GM18505 (cell line): ENCODE results near the gene ADAMTSL1.

ENCODE experiments used
- ATAC-seq: cut with Tn5 transposase; IDR thresholded peaks from one replicate; pipeline ENCODE4 v1.9.1; 2021; ENCODE audit not compliant: unreplicated experiment
- POLR2A ChIP-seq: IDR thresholded peaks from 4 replicates; pipeline ENCODE4 v1.6.1; 2011; ENCODE audit warnings: borderline replicate concordance; ENCODE audit not compliant: insufficient read depth, insufficient read length; ENCODE audit errors: extremely low read depth

The ADAMTSL1 gene

GRCh38 chr9:18580151-18580550, 106.2 kb downstream of the ADAMTSL1 start:
- ATAC-seq = no peak
- no peak for TF ChIP-seq POLR2A

DNA sequence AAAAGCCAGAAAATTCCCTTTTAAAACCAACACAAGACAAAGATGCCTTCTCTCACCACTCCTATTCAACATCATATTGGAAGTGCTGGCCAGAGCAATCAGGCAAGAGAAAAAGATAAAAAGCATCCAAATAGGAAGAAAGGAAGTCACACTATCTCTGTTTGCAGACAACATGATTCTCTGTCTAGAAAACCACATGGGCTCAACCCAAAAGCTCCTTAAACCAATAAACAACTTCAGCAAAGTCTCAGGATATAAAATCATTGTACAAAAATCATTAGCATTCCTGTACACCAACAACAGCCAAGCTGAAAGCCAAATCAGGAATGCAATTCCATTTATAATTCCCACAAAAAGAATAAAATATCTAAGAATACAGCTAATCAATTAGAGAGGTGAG, 112.0 kb downstream of the ADAMTSL1 start:
- no peak for ATAC-seq
- TF ChIP-seq POLR2A = no peak

DNA sequence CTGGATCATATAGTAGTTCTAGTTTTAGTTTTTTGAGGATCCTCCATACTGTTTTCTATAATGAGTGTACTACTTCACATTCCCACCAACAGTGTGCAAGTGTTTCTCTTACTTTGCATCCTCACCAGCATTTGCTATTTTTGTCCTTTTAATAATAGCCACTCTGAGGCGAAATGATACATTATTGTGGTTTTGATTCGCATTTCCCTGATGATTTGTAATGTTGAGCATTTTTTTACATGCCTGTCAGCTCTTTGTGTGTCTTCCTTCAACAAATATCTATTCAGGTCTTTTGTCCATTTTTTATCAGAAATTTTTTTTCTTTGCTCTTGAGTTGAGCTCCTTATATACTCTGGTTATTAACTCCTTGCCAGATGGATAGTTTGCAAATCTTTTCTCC, 114.0 kb downstream of the ADAMTSL1 start:
- TF ChIP-seq POLR2A = no peak
- no peak for ATAC-seq

DNA sequence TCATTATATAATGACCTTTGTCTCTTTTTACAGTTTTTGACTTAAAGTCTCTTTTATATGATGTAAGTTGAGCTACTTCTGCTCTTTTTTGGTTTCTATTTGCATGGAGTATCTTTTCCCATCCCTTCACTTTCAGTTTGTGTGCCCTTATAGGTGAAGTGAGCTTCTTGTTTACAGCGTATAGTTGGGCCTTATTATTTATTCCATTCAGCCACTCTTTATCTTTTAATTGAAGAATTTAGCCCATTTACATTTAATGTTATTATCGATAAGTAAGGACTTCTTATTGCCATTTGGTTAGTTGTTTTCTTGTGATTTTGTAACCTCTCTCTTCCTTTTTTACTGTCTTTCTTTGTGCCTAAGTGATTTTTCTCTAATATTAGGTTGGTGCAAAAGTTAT, 117.3 kb downstream of the ADAMTSL1 start:
- ATAC-seq = no peak

DNA sequence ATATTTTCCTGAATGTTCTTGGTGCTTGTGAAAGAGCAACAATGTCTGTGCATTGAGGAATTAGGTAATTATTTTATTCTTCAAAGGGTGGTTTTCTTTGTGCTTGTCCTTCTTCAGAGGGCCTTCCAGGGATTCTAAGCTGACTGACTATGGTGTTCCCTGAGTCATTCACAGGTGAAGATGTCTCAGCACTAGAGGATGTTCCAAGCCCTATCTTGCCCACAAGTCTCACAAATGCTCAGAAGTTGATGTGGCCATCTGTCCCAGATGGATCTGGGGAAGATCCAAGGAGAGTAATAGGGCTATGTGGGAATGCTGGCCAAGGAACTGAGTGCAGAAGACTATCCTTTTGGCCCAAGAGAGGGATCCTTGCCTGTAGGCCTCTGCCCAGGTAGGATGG, 120.9 kb downstream of the ADAMTSL1 start:
- TF ChIP-seq POLR2A = no peak
- no peak for ATAC-seq

More for the DNA sequence above, 117.3 kb downstream of the ADAMTSL1 start:
- no peak for TF ChIP-seq POLR2A

- TF ChIP-seq POLR2A = no peak
- ATAC-seq = no peak
Observed at GRCh38 chr9:18595597-18595996, 121.6 kb downstream of the ADAMTSL1 start.

- ATAC-seq = no peak
- TF ChIP-seq POLR2A = no peak
Observed at GRCh38 chr9:18596920-18597319, 123.0 kb downstream of the ADAMTSL1 start.

DNA sequence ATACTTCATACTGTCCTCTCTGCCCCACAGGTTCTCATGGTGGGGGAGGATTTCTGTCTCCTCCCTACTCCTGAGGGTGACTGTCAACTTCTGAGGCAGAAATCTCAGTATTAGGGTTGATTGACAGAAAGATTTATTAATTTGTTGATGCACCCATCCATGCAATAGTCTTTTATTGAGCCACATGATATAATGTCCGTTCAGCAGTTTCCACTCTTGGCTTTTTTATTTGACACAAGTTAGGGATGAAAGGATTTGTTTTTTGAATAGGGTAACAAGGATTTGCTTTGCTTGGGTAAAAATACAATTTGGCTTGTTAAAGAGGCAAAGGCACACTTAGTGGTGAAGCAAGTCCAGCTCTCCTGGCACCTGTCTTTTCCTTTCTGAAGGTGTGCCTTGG, 125.0 kb downstream of the ADAMTSL1 start:
- ATAC-seq = no peak
- no peak for TF ChIP-seq POLR2A

GRCh38 chr9:18601026-18601425, 127.1 kb downstream of the ADAMTSL1 start:
- no peak for ATAC-seq
- no peak for TF ChIP-seq POLR2A

DNA sequence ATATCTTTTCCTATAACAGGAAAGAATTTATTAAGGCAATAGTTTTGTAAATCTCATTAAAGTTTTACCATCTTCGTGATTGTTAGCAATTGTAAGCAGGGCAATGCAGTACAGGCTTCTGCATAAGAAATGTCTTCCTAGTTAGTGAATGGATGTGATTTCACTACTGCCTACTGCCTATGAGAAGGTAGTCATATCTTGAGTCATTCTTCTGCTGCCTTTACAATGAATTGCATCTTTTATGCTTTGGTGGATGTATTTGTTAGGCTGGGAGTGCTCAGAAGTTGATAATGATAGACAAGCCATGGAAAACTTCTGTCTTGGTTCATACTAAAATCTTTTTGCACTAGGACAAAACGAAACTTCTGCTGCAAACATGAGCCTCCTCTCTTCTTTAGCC, 128.0 kb downstream of the ADAMTSL1 start:
- no peak for ATAC-seq
- TF ChIP-seq POLR2A = no peak

DNA sequence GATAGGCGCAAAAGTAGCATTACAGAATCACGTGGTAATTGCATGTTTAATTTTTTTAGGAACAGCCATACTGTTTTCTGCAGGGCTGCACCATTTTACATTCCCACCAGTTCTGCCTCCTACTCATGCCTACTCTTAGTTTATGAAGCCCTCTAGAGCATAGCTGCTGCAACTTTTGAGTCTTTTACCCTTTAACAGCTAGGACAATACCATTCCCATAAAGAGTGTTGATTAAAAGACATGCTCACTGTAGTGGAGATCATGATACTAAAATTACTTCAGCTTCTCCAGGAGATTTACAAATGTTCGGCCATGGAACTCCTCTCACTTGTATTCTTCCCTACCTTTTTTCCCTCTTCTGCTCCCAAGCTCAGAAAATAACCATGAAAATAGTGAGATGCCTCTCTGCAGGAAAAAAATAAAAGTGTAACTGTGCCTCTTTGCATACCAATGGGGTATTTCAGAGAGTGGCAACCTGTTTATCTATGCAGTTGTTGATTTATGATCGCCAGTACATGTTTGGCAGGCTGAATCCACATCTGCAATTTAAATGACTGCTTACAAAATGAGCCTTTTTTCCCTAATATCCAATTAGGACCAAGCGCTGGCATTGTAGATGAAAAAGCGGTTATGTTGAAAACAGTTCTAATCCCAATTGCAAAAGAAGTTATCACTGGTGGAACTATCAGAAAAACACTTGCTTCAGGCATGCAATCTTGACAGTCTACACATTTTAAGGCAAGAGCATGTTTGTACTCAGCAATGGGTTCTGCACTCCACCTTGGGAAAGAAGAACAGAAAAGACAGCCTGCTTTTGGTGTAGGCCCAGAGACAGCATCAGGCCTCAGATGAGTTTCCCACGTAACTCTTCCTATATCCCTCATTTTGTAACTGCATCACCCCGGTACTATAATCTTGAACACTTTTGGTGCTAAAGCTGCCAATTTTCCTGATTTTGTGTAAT, 131.1 kb downstream of the ADAMTSL1 start:
- no peak for ATAC-seq
- TF ChIP-seq POLR2A = no peak

GRCh38 chr9:18605766-18606180, 131.8 kb downstream of the ADAMTSL1 start:
- TF ChIP-seq POLR2A = no peak
- no peak for ATAC-seq

DNA sequence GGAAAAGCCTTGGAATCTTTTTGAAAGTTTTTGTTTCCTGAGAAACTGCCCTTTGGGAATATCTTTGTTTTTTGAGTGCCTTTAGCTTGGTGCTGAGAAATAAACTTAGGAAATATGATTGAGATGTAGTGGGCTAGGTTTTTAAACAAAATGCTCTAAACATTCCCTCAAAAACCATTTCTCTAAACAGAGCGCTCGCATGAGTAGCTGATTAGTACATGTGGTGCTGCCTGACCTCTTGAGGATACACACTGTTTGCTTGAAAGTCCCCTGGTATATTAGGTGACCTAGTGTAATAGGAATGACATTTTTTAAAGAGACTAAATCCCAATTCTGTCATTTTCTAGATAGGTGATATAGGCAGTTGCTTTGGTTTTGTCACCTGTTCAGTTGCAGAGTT, 132.3 kb downstream of the ADAMTSL1 start:
- no peak for ATAC-seq
- TF ChIP-seq POLR2A = no peak

DNA sequence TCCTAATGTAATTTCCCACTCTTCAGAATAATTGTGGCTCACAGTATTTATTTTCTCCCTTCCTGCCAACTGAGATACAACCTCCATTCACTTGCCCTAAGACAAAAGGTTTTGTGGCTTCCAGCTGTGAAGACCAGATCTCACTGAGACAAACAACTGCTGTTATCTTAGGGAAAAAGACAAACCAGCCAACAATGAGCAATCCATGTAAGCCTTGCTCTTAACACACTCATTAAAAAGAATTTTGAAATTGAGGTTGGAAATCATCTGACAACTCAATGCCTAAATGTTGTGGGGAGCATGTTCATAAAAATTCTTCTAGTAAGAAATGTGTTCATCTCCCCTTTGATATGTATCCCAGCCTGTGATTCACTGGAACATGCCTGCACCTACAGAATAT, 132.9 kb downstream of the ADAMTSL1 start:
- no peak for TF ChIP-seq POLR2A
- ATAC-seq = no peak

DNA sequence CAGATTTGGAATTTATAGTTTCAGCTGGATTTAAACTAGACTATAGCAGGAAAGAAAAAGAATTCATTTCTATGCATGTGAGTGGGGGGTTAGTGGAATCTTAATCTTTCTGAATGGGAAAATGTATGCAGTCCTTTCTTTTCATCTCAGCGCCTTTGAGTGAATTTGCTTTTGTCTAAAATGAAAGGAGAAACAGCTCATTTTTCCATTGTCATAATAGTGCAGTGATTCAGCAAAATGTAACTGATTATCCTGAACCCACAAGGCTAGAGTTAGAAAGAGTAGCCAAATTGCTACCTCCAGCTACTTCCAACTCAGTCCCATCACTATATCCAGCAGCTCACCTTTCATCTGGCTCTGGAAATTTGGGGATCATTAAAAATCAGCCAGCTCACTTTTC, 134.4 kb downstream of the ADAMTSL1 start:
- ATAC-seq = no peak
- TF ChIP-seq POLR2A = no peak

GRCh38 chr9:18610956-18611355, 137.0 kb downstream of the ADAMTSL1 start:
- no peak for ATAC-seq
- no peak for TF ChIP-seq POLR2A
